ENCODE results near the gene ZGPAT. TPM values are rescaled to one million over a fixed set of nuclear protein-coding genes. Genes with fewer than 3 reads are reported as not detected.
A peak's percentile ranks its signal among the peaks of the same experiment; 100 is the strongest.

The ZGPAT gene
- total RNA-seq, 1 donor, result 18.8 TPM

GRCh38 chr20:63698739-63699465, 8.9 kb upstream of the ZGPAT start:
- Histone ChIP-seq H2AFZ (ENCODE audit: low read length) (no peak overlapping the region), H3K4me1 (ENCODE audit: insufficient read depth, low read length) (peaks cover 31% of the 10 kb centered on the region), H3K4me2 (ENCODE audit: insufficient read depth, low read length) (peak overlapping the region; percentile 64), H3K79me2 (ENCODE audit: insufficient read depth, low read length) (peaks cover 2% of the 10 kb centered on the region), H3K36me3 (ENCODE audit: insufficient read depth, low read length) (no peaks in the 10 kb centered on the region), H3K27me3 (ENCODE audit: insufficient read depth, low read length) (no peaks in the 10 kb centered on the region), H3K27ac (ENCODE audit: low read depth, low read length) (peak overlapping the region; percentile 88), H3K4me3 (ENCODE audit: insufficient read depth, low read length) (peak overlapping the region; percentile 46), H3K9me3 (ENCODE audit: low read depth, low read length) (no peaks in the 10 kb centered on the region), H4K20me1 (ENCODE audit: insufficient read depth, low read length) (no peaks in the 10 kb centered on the region)
- TF ChIP-seq CTCF (IDR thresholded peaks at IDR 0.05; ENCODE audit: extremely low read depth, low read depth, low read length), result no peak
- peak; percentile 100 for DNase-seq (ENCODE audit: insufficient read length, low spot score, missing footprints)

- peaks cover 5% of the 10 kb centered on the region for H3K36me3 ChIP-seq (ENCODE audit: insufficient read depth, low read length)
- H3K27ac ChIP-seq (ENCODE audit: low read depth, low read length), result peak overlapping the region; percentile 88
- peaks cover 31% of the 10 kb centered on the region for H3K4me1 ChIP-seq (ENCODE audit: insufficient read depth, low read length)
- H3K9me3 ChIP-seq (ENCODE audit: low read depth, low read length), result no peaks in the 10 kb centered on the region
- DNase-seq (ENCODE audit: insufficient read length, low spot score, missing footprints), result peak; percentile 93
- no peaks in the 10 kb centered on the region for H4K20me1 ChIP-seq (ENCODE audit: insufficient read depth, low read length)
- no peak for TF ChIP-seq CTCF (IDR thresholded peaks at IDR 0.05; ENCODE audit: extremely low read depth, low read depth, low read length)
- peak overlapping the region; percentile 64 for H3K4me2 ChIP-seq (ENCODE audit: insufficient read depth, low read length)
- H3K4me3 ChIP-seq (ENCODE audit: insufficient read depth, low read length), result no peak overlapping the region
- H3K27me3 ChIP-seq (ENCODE audit: insufficient read depth, low read length), result no peaks in the 10 kb centered on the region
- no peak overlapping the region for H2AFZ ChIP-seq (ENCODE audit: low read length)
- H3K79me2 ChIP-seq (ENCODE audit: insufficient read depth, low read length), result peaks cover 9% of the 10 kb centered on the region
Observed at GRCh38 chr20:63699466-63700198, 8.2 kb upstream of the ZGPAT start.

- no peak overlapping the region for H3K4me3 ChIP-seq (ENCODE audit: insufficient read depth, low read length)
- H3K36me3 ChIP-seq (ENCODE audit: insufficient read depth, low read length), result peaks cover 13% of the 10 kb centered on the region
- H3K27me3 ChIP-seq (ENCODE audit: insufficient read depth, low read length), result no peaks in the 10 kb centered on the region
- DNase-seq (ENCODE audit: insufficient read length, low spot score, missing footprints), result peak; percentile 82
- no peaks in the 10 kb centered on the region for H4K20me1 ChIP-seq (ENCODE audit: insufficient read depth, low read length)
- H3K4me1 ChIP-seq (ENCODE audit: insufficient read depth, low read length), result peaks cover 31% of the 10 kb centered on the region
- H3K79me2 ChIP-seq (ENCODE audit: insufficient read depth, low read length), result peaks cover 17% of the 10 kb centered on the region
- H3K27ac ChIP-seq (ENCODE audit: low read depth, low read length), result peak overlapping the region; percentile 88
- no peak overlapping the region for H3K4me2 ChIP-seq (ENCODE audit: insufficient read depth, low read length)
- no peak overlapping the region for H2AFZ ChIP-seq (ENCODE audit: low read length)
- H3K9me3 ChIP-seq (ENCODE audit: low read depth, low read length), result no peaks in the 10 kb centered on the region
- TF ChIP-seq CTCF (IDR thresholded peaks at IDR 0.05; ENCODE audit: extremely low read depth, low read depth, low read length), result no peak
Observed at GRCh38 chr20:63700199-63701050, 7.4 kb upstream of the ZGPAT start.

Measured in osteoblast (primary cell).